GM20431 (cell line): ENCODE measurements around the gene PTCH1.

Experiments
- in situ Hi-C: fragments of 300-500 bp; cut with MseI, MboI; formaldehyde crosslinking; loops from one replicate; pipeline ENCODE4 v1.15.0; 2020; ENCODE audit warnings: low sequenced_read_pairs; ENCODE audit not compliant: unreplicated experiment

The PTCH1 gene

DNA sequence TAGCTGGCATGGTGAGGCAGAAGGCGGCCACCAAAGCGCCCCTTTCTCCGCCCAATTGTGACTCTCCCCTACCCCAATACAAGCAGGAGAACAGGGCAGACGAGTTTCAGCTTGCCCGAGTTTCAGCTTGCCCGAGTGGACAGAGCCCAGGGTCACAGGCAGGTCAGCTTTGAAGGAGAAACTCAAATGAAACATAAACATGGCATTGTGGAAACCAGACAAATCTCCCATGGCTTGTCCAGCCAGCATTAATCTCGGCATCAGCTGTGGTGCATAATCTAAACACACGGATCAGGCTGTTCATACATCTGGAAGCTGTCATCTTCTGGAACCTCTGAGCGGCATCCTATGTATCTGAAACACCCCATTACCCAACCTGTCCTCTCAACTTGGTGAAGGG, 16.9 kb downstream of the PTCH1 start:
- in situ Hi-C loops, result no loop called here

DNA sequence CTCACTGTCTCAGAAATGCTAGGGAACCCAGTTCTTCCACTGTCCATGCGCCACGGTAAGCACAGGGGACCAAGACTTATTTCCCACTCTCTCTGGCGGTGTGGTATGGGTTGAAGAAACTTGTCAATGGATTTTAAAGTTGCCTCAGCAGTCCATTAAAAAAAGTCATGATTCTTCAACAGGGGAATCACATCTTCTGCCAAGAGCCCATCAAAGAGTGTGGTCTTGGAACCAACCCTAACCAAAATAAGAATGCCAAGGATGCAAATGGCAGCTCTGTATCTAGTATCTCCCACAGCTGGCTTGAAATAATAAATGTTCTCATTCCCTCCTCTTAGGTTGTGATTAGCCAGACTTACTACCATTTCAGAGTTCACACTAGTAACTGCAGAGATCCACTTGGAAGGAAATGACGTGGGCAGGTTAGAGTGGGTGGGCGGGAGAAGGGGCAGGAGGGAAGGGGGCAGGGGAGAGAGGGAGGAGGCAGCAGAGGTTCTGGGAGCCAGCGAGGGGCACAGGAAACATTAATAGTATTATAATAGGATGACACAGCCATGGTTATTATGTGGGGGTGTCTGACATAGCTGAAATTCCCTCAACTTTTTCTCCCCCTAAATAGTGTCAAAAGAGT, 17.6 kb downstream of the PTCH1 start:
- in situ Hi-C loops, result no loop called here

DNA sequence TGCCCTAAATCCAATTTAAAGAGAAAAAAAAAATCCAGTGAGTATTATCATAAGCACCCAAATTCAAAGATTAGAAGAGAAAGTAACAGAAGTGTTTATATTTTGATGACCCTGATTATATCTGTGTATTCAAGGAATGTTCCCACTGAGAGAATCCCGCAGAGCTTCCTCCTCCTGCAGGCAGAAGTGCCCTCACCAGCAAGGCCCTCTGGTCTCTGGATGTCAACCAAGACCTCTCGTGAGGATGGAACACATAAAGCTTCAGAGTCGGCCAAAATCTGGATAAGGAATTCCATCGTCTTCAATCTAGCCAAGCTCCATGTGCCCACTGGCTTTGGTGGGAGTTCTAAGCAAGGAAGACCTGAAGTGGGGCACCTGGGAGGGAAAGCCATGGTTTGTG, 18.1 kb downstream of the PTCH1 start:
- in situ Hi-C loops, result no loop called here

DNA sequence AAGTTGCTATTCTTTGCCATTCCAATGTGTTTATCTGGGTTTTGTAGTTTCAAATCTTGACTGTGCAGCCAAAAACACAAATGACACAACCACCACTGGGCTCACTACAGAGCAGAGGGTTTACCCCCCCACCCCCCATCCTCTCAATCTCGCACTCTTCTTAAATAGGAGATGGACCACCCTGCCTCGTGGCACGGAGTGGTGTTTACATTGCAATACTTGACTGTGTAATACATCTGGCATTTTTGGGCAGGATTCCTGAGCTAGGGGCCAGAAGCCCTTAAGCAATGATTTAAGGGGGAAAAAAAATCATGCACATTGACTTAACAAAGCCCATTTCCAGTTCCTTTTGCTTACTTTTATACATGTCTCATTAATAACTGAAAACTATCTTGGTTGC, 19.0 kb downstream of the PTCH1 start:
- in situ Hi-C loops, result no loop called here

DNA sequence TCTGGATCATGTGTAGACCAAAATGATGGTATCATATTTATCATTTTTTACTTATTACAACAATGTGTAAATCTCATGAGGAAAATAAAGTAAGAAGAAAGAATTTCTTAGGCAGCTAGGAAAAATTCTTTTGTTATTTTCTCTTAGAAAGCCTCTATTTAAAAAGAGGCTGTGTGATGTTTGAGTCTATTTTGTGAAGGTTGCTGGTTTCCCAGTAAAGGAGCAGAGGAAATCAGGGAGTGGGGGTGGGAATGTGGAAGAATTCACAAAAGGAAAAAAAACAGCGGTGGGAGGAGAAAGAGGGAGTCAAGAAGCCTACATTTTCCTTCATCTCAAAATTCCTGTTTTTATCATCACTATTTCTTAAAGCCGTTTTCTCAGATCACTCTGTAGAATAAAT, 20.1 kb downstream of the PTCH1 start:
- in situ Hi-C loops, result no loop called here

DNA sequence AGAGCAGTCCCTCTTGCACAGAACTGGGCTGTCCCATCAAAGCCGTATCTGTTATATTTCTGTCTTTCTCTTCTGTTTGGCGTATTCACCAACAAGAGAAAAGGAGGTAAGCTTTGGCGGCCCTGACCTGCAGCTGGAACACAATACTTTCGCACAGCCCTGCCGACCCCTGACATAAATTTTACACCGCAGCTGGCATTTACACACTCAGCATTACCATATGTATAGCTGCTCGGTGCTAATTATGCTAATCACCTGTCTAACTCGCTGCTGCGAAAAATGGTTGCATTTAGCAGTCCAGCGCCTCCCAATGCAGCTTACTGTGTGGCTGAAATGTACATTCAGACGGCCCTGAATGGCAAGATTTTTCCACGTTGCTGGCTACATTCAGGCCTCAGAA, 20.8 kb downstream of the PTCH1 start:
- in situ Hi-C loops, result no loop called here

DNA sequence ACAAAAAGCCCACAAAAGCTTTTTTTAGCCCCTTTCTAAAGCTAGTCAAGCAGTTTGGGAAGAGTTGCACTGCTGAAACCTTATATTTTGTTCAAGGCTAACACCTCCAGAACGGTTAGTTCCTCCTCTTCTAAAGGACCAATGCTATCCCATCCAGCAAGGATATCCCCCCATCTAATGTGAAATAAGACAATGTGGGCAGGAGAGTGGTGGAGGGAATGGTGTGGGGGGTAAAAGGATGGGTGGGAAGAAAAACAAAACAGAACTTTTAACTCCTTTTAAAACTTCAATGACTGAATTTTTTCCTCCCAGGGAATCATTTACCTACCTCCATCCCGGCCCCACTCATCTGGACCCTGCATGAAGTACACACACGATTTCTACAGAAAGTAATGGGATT, 21.2 kb downstream of the PTCH1 start:
- in situ Hi-C loops, result no loop called here

DNA sequence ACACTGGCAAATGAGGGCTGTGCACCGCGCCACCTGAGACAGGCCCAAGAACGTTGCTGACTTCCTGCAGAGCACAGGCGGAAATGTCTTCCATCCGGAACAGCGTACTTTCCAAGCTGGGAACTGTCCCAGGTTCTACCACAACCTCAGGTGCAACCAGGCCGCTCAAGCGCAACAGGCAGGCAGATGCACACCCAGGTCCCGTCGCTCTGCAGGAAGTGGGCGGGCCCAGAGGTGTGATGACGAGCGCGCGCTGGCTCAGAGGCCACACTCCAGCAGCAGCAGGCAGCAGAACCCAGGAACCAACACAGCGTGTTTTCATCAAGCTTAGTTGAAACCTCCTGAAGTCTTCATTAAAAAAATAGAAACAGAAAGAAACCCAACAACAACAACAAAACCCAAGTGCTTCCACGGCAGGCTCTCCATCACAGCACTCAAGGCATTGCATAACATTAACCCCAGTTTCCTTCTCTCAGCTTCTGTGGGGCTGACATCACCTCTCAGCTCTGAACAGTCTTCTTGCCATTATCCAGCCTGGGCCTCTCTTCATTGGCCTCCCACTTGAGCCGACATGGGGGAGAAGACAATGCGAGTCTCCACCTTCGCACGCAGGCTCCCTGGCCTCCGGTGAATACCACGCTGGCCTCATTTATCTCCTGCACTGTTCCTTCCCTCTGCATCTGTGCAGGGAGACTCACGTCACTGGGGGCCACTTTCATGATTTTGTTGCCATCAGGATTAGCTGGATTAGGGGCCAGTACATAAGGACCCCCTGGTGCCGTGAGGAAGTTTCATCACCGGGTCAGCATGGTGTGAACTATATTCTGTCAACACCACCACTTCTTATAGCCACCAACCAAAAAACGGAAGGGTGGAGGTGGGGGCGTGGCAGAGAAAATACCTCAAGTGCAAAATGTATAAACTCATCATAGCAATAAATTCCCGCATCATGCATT, 22.1 kb downstream of the PTCH1 start:
- in situ Hi-C loops, result no loop called here

DNA sequence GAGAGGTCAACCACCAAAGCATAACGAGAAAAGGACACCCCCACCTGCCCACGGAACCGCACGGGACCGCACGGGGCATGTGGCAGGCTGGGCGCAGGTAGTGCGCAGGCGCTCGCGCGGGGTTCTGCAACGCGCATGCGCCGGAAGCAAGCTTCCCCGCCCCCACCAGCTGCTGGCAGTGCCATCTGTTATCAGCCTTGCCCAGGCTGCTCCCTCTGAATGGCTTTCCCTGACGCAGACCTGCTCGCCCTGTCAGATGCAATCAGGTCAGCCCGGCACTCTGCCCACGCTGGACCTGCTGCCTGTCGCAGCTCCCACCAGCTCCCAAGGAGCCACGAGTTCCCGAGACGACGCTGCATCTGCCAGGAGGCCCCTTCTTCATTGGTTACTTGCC, 22.8 kb downstream of the PTCH1 start:
- in situ Hi-C loops, result no loop called here

DNA sequence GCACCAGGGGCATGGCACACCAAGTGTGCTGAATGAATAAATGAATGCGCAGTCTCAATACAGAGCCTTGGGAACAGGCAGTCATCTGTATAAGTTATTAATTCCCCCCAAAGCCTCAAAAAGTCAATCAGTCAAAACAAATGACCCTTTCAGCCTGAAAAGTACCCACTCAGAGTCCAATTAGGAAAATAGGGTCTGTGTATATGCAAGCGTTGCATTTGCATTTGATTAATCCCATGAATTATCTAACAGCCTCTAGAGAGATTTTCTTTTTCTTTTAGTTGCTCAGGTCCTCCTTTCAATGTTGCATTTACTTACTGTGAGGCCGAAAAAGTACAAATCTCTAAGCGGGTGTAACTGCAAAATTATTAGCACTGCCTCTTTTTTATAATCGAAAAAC, 23.4 kb downstream of the PTCH1 start:
- in situ Hi-C loops, result no loop called here

DNA sequence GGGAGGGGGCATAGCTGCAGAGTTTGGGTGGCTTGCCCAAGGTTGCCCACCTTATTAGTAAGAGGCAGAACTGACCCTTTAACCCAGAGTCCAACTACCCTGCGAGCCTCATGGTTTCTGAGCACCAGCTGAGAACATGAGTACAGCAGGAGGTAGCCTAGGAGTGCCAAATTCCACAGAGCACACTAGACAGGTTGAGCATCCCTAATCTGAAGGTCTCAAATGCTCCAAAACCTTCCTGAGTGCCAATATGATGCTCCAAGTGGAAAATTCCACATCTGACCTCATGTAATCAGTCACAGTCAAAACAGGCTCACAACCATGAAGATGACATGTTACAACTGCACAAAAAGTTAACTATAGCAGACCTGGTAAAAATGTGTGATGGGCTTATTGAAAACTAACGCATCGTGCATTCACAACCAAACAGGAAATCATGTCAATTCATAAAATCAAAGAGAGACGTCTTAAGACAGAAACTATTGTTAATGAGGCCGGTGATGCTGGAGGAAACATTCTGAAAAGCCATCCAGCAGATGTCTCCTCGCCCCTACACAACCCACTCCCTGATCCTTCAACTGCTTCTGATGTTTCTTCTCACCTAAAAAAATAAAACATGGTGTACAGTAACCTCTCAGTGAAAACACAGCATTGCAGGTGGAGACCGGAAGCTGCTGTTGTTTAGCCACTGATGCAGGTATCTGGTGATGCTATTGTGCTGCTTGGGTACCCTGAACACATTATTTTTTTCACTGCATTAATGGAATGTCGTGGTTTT, 25.0 kb downstream of the PTCH1 start:
- in situ Hi-C loops, result no loop called here

DNA sequence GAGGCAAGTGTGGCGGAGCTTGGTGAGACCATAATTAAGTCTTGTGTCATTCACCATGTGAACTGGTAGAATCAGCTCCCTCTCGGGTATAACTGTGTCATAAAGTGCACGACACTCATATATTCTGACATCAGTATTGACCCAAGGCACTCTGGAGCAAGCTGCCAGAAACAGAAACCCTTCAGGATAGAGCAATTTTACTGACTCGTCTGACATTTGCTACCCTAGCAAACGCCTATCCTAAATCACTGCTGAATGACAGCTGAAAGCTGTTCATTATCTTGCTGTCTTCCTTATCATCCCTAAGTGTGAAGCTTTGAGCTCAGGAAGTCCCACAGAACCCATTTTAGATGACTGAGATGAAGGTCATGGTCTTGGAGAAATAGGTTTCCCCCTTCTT, 27.8 kb downstream of the PTCH1 start:
- in situ Hi-C loops, result no loop called here

DNA sequence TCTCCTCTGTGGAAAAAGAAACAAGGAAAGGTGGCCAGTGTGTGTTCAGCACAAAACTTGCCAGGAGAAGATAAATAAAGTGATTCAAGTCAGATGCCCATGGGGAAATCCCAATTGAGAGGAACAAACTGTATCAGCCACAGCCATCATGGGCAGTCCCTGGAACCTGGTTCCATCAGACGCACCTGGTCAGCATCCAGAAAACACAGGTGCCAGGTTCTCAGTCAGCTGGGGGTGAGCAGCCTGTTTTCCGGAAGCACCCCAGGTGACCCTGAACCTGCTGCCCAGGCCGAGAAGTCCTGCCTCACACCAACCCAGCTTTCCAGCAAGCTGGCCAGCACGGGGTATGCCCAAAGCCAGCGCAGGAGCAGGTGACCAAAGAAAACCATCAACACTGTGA, 30.5 kb downstream of the PTCH1 start:
- in situ Hi-C loops, result no loop called here

DNA sequence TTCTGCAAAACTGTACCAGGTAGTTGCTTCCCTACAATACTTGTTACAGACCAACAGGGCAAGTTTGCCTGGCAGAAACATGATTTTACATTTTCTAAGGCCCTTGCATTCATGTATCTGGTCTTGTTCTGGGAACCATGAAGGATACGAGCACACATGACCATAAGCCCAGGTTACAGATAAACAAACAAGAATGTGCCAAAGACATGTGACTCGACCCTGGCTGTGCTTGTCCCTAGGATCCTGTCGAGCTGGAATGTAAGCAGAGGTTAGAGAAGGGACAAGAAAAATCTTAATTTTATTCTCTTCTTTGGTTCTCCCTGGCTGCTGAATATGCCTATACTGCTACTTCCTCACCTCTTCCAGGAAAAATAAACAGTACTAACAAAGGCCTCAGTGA, 32.5 kb downstream of the PTCH1 start:
- in situ Hi-C loops, result no loop called here

DNA sequence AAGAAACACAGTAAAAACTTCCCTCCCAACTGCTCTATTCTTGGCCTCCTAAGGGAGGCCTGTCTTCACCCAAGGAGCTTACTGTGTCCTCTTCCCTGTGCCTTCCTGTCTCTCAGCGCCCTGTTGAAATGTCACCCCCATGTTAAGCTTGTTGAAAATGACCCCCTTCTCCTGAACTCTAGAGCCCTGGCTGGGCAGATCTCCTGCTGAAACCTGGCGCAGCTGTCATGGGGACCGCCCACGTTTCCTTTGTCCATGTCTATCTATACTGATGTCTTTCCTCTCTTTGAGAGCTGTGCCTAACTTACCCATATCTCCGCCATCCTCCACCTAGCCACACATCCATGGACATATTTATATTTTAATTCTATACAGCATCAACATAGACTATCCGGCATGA, 33.3 kb downstream of the PTCH1 start:
- in situ Hi-C loops, result no loop called here

DNA sequence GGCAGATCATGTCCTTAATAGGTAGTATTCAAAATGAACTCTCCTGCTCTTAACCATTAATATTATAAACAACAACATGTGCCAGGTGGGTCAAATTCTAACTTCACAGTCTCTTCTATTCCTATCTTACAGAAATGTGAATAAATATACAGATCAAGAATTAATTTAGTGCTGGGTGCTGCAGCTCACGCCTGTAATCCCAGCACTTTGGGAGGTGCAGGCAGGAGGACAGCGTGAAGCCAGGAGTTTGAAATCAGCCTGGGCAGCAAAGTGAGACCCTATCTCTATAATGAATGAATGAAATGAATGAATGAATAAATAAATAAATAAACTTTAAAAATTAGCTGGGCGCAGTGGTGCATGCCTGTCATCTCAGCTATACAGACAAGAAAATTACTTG, 34.1 kb downstream of the PTCH1 start:
- in situ Hi-C loops, result no loop called here

DNA sequence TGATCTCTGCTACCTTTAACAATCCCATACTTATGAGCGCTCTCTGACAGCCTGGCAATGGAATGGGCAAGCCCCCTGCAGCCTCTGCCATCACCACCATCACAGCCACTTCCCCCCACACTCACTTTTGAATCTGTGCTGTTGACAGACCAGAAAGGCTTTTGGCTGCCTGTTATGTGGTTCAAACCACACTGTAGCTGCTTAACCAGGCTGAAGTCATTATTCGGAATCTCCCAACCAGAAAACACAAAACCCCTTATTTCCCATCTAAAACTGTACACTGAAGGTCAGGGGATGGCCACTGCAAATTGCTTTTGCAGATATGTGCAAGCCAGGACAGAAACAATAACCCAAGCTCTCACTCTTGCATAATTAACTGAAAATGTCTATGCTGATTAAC, 35.8 kb downstream of the PTCH1 start:
- in situ Hi-C loops, result no loop called here

DNA sequence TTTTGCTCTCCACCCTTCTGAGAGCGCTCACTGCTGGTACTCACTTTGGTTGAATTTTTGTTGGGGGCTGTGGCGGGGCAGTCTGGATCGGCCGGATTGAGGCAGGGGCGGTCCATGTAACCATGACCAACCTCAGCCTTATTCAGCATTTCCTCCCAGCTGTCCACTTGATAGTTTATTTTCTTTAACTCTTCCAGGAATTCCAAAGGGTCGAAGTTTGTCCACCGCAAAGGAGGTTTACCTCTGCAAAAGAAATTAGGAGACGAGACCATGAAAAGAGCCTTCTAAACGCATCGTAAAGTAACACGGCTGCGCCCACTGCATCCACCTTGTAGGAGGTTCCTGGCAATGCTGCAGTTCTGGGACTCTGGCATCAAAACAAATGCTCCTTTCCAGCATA, 36.4 kb downstream of the PTCH1 start:
- in situ Hi-C loops, result no loop called here

DNA sequence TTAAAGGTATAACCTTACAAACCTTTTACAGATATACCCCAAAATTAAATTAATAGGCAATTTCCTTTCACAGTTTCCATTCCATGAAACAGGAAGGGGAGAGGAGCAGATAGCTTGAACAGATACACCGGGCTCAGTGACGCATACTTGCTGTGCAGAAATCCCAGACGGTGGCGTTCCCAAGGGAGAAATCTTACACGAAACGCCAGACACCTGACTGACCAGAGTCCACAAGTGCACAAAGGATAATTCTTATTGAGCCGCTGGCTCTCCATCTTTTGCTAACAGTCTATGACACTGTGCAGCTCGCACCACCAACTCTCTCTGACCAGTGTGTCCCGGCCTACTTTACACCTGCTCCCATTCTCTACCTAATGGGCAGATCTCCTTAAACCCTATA, 37.4 kb downstream of the PTCH1 start:
- in situ Hi-C loops, result no loop called here

DNA sequence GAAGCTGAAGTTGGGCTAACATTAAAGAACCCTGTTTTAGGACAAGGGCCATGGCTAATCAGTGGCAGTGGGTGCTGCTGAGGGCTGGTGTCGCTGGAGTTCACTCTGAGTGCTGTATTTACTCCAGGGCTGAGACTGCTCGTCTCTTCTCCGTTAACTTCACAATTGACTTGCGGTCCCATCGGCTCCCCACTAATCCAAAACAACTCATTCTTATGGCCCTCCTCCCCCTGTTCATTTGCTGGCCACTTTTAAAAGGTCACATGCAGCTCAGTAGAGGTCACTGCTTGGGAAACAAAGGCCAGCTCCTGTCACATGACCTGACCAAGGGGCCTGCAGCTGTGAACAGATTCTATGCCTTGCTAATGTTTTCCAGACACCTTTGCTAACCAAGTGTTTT, 38.4 kb downstream of the PTCH1 start:
- in situ Hi-C loops, result no loop called here

DNA sequence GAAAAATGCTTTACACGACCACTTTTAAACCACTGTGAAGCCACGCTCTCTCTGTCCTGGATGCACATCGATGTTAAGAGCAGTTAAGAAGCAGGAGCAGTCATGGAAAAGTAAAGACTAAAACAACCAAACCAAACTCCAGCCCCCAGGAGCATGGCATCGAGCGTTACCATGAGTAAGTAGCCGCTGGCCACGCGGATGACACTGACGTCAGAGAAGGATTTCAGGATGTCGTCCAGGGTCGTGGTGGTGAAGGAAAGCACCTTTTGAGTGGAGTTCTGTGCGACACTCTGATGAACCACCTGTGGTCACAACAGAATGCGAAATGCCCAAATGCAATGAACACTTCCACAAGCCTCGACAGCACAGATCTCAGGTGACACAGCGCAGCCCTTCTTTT, 38.9 kb downstream of the PTCH1 start:
- in situ Hi-C loops, result no loop called here
